MM.1S (cell line): Measurements from ENCODE around the gene OSR1.

Source experiments
- DNase-seq: peaks from one replicate; pipeline ENCODE4 v3.0.0-alpha.2; 2015
- H2AFZ ChIP-seq: fragments of 300-600 bp; sonication (generic); 2 replicates; pipeline ENCODE4 v1.6.0; 2016; ENCODE audit warnings: antibody characterized with exemption, low read length
- H3F3A ChIP-seq: fragments of 300-600 bp; sonication (generic); 2 replicates; pipeline ENCODE4 v1.6.1; 2016; ENCODE audit warnings: mild to moderate bottlenecking, antibody characterized with exemption, low read length, moderate library complexity, mixed read lengths; ENCODE audit not compliant: insufficient read depth
- H3K27ac ChIP-seq: fragments of 300-600 bp; sonication (generic); 2 replicates; pipeline ENCODE4 v1.5.1; 2016; ENCODE audit warnings: mild to moderate bottlenecking, low read length
- H3K27me3 ChIP-seq: fragments of 300-600 bp; sonication (generic); replicated peaks from 2 replicates; pipeline ENCODE4 v1.6.0; 2016; ENCODE audit warnings: low read length; ENCODE audit not compliant: insufficient read depth
- H3K36me3 ChIP-seq: fragments of 300-600 bp; sonication (generic); replicated peaks from 2 replicates; pipeline ENCODE4 v1.6.1; 2016; ENCODE audit warnings: mild to moderate bottlenecking, low read length, mixed read lengths; ENCODE audit not compliant: insufficient read depth
- H3K4me1 ChIP-seq: fragments of 300-600 bp; sonication (generic); 2 replicates; pipeline ENCODE4 v1.6.1; 2016; ENCODE audit warnings: low read length, mixed read lengths
- H3K4me2 ChIP-seq: fragments of 300-600 bp; sonication (generic); 2 replicates; pipeline ENCODE4 v1.6.0; 2016; ENCODE audit warnings: low read depth, low read length
- H3K4me3 ChIP-seq: fragments of 300-600 bp; sonication (generic); 2 replicates; pipeline ENCODE4 v1.5.1; 2016; ENCODE audit warnings: low read length, mixed read lengths
- H3K79me2 ChIP-seq: fragments of 300-600 bp; sonication (generic); 2 replicates; pipeline ENCODE4 v1.6.1; 2016; ENCODE audit warnings: mixed run types, low read length, mixed read lengths
- H3K9ac ChIP-seq: fragments of 300-600 bp; sonication (generic); 2 replicates; pipeline ENCODE4 v1.6.1; 2016; ENCODE audit warnings: low read length, mixed read lengths
- H3K9me2 ChIP-seq: fragments of 300-600 bp; sonication (generic); replicated peaks from 2 replicates; pipeline ENCODE4 v1.6.1; 2016; ENCODE audit warnings: mild to moderate bottlenecking, low read length, mixed read lengths; ENCODE audit not compliant: insufficient read depth
- H3K9me3 ChIP-seq: fragments of 300-600 bp; sonication (generic); replicated peaks from 2 replicates; pipeline ENCODE4 v1.6.1; 2016; ENCODE audit warnings: mild to moderate bottlenecking, low read length, mixed read lengths; ENCODE audit not compliant: insufficient read depth
- H4K20me1 ChIP-seq: fragments of 300-600 bp; sonication (generic); 2 replicates; pipeline ENCODE4 v1.6.1; 2016; ENCODE audit warnings: mild to moderate bottlenecking, low read length, moderate library complexity, mixed read lengths; ENCODE audit not compliant: insufficient read depth
- EZH2 ChIP-seq: fragments of 300-600 bp; sonication (generic); optimal IDR thresholded peaks from 2 replicates; pipeline ENCODE3; 2017; ENCODE audit warnings: low read depth, mild to moderate bottlenecking, antibody characterized with exemption, low read length, mixed read lengths
- EZH2phosphoT487 ChIP-seq: fragments of 300-600 bp; sonication (generic); IDR thresholded peaks from 2 replicates; pipeline ENCODE4 v1.6.1; 2018; ENCODE audit warnings: antibody characterized with exemption, low read length
- TF ChIP-seq, protein P1 (sequence below): fragments of 300-600 bp; sonication (generic); IDR thresholded peaks from 2 replicates; pipeline ENCODE4 v1.5.1; 2016; ENCODE audit warnings: antibody characterized with exemption, low read length, mixed read lengths

OSR1 gene

DNA sequence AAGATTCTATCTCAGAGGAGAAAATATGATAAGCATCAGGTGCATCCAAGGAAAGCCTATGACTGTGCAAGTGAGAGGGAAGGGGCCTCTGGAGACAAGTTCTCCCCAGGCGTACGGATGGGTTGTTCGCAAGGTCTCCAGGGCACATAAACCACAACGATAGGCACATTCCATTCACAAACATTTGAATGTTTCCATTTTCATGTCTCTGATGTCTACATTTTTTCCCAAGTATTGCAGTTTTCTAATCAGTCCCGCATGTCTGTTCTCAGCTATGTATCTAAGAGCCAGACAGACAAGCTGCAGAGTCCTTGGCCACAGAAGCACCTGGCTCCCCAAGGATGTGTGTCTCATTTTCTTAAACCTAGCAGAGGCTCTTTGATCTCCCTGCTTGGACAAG lies 28.0 kb downstream of the OSR1 start:
- H3K36me3 ChIP-seq, result no peaks in the 10 kb centered on the region
- H3F3A ChIP-seq, result no peaks in the 10 kb centered on the region
- no peak overlapping the region for H3K27ac ChIP-seq
- H3K9me3 ChIP-seq, result no peaks in the 10 kb centered on the region
- H4K20me1 ChIP-seq, result no peaks in the 10 kb centered on the region
- H2AFZ ChIP-seq, result no peak overlapping the region
- no peak overlapping the region for H3K9ac ChIP-seq
- no peaks in the 10 kb centered on the region for H3K27me3 ChIP-seq
- no peaks in the 10 kb centered on the region for H3K79me2 ChIP-seq
- TF ChIP-seq, protein P1, sequence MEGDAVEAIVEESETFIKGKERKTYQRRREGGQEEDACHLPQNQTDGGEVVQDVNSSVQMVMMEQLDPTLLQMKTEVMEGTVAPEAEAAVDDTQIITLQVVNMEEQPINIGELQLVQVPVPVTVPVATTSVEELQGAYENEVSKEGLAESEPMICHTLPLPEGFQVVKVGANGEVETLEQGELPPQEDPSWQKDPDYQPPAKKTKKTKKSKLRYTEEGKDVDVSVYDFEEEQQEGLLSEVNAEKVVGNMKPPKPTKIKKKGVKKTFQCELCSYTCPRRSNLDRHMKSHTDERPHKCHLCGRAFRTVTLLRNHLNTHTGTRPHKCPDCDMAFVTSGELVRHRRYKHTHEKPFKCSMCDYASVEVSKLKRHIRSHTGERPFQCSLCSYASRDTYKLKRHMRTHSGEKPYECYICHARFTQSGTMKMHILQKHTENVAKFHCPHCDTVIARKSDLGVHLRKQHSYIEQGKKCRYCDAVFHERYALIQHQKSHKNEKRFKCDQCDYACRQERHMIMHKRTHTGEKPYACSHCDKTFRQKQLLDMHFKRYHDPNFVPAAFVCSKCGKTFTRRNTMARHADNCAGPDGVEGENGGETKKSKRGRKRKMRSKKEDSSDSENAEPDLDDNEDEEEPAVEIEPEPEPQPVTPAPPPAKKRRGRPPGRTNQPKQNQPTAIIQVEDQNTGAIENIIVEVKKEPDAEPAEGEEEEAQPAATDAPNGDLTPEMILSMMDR, result no peak
- no peak for TF ChIP-seq EZH2
- no peak for TF ChIP-seq EZH2phosphoT487
- H3K4me2 ChIP-seq, result no peak overlapping the region
- no peak overlapping the region for H3K4me3 ChIP-seq
- DNase-seq, result no peak
- H3K9me2 ChIP-seq, result no peaks in the 10 kb centered on the region
- H3K4me1 ChIP-seq, result no peaks in the 10 kb centered on the region

DNA sequence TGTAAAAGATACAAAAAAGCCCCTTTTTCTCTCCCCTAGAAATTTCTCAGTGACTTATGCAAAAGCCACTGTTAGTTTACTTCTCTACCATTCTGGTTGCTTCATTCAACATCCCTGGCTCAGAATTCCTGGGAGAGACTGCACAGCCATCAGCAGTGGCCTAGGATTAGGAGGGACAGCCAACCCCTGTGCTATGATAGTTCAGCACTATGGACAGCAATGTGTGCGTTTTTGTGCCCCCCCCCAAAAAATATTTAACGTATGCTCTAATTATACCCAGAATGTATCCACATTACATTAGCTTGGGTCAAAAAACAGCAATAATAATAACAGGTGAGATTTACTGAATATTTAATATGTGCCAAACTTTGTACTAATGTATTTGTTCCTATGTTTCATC lies 29.0 kb downstream of the OSR1 start:
- TF ChIP-seq, protein P1, result no peak
- TF ChIP-seq EZH2 (no peak), EZH2phosphoT487 (no peak)
- H3K4me1 ChIP-seq, result no peaks in the 10 kb centered on the region
- H3K79me2 ChIP-seq, result no peaks in the 10 kb centered on the region
- H3K9me2 ChIP-seq, result no peaks in the 10 kb centered on the region
- H3K9ac ChIP-seq, result no peak overlapping the region
- no peak overlapping the region for H3K4me2 ChIP-seq
- no peaks in the 10 kb centered on the region for H3K9me3 ChIP-seq
- DNase-seq, result no peak
- H3K4me3 ChIP-seq, result no peak overlapping the region
- no peaks in the 10 kb centered on the region for H3K36me3 ChIP-seq
- no peak overlapping the region for H2AFZ ChIP-seq
- no peaks in the 10 kb centered on the region for H4K20me1 ChIP-seq
- H3K27ac ChIP-seq, result no peak overlapping the region
- H3K27me3 ChIP-seq, result no peaks in the 10 kb centered on the region
- no peaks in the 10 kb centered on the region for H3F3A ChIP-seq

GRCh38 chr2:19327496-19327895 lies 30.9 kb downstream of the OSR1 start:
- H3K27me3 ChIP-seq, result no peaks in the 10 kb centered on the region

More at GRCh38 chr2:19327496-19327895, 30.9 kb downstream of the OSR1 start:
- no peak for DNase-seq
- TF ChIP-seq EZH2 (no peak), EZH2phosphoT487 (no peak)
- TF ChIP-seq, protein P1, result no peak
- no peaks in the 10 kb centered on the region for H3F3A ChIP-seq
- H3K4me1 ChIP-seq, result no peaks in the 10 kb centered on the region
- H3K36me3 ChIP-seq, result no peaks in the 10 kb centered on the region
- H3K4me3 ChIP-seq, result no peak overlapping the region
- no peaks in the 10 kb centered on the region for H3K9me2 ChIP-seq
- no peaks in the 10 kb centered on the region for H4K20me1 ChIP-seq
- H3K27ac ChIP-seq, result no peak overlapping the region
- H3K4me2 ChIP-seq, result no peak overlapping the region
- H3K79me2 ChIP-seq, result no peaks in the 10 kb centered on the region
- no peak overlapping the region for H3K9ac ChIP-seq
- H3K9me3 ChIP-seq, result no peaks in the 10 kb centered on the region
- no peak overlapping the region for H2AFZ ChIP-seq
